ENCODE measurements around the gene CLBA1.

Gene CLBA1

DNA sequence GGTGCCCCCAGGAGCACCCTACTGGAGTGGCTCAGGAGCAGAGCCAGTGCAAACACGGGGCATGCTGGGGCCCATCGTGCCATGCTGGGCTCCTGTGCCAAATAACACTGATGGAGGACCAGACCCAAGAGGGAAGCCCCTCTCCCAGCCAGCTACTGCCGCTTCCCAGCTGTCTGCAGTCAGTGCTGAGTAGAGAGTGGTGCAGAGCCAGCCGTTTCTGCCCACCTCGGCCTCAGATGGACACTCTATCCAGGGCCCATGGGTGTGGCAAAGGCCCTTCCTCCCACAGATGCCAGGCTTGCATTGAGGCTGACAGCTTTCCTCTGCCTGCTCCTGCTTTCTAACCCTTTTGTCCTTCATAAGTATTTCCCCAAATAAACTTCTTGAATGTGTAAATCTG lies 13.2 kb downstream of the CLBA1 start:
- Histone ChIP-seq H3K4me1 (ENCODE audit: control insufficient read depth, insufficient read depth, low read length) (no peaks in the 10 kb centered on the region), H3K9me3 (ENCODE audit: control insufficient read depth, insufficient read depth, low read depth, low read length) (peaks cover 8% of the 10 kb centered on the region; the same call in 1 of the 2 replicates), H3K9ac (ENCODE audit: low read length) (no peak overlapping the region), H3K36me3 (ENCODE audit: control insufficient read depth, insufficient read depth, low read length) (peaks cover 2% of the 10 kb centered on the region; the same call in 1 of the 2 replicates), H3K4me3 (ENCODE audit: low read depth, low read length) (no peak overlapping the region), H3K27me3 (ENCODE audit: control insufficient read depth, insufficient read depth, low read length) (no peaks in the 10 kb centered on the region), H3K27ac (ENCODE audit: low read depth, low read length) (no peak overlapping the region)

GRCh38 chr14:104999361-104999760 lies 13.8 kb downstream of the CLBA1 start:
- Histone ChIP-seq H3K27me3 (ENCODE audit: control insufficient read depth, insufficient read depth, low read length) (no peaks in the 10 kb centered on the region), H3K4me3 (ENCODE audit: low read depth, low read length) (no peak overlapping the region), H3K9ac (ENCODE audit: low read length) (no peak overlapping the region), H3K9me3 (ENCODE audit: control insufficient read depth, insufficient read depth, low read depth, low read length) (peaks cover 8% of the 10 kb centered on the region; the same call in 1 of the 2 replicates), H3K36me3 (ENCODE audit: control insufficient read depth, insufficient read depth, low read length) (no peaks in the 10 kb centered on the region), H3K27ac (ENCODE audit: low read depth, low read length) (no peak overlapping the region), H3K4me1 (ENCODE audit: control insufficient read depth, insufficient read depth, low read length) (no peaks in the 10 kb centered on the region)

DNA sequence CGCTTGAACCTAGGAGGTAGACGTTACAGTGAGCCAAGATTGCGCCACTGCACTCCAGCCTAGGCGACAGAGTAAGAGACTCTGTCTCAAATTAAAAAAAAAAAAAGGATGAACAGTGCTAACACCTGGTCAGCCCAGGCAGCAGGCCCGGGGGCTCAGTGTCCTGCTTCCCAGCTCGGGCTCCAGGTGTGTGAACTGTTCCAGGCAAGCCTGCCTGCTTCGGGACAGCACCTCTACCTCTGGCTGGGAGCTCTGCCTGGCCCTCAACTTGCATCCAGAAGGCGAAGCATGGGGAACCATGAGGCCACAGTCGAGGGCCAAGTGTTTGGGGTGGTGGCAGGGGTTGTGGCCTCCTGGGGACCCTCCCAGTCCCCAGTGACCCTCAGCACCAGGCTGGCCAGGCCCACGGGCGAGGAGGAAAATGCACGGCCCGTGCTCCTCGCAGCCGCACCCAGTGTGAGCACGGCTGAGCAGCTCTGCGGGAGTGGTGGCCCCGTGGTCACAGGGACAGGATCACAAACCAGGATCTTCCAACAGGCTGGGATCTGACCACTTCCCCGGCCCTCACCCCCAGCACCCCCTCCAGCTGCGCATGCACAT lies 19.8 kb downstream of the CLBA1 start:
- H3K27ac ChIP-seq (ENCODE audit: low read depth, low read length), result no peak overlapping the region
- no peaks in the 10 kb centered on the region for H3K4me1 ChIP-seq (ENCODE audit: control insufficient read depth, insufficient read depth, low read length)
- no peak overlapping the region for H3K4me3 ChIP-seq (ENCODE audit: low read depth, low read length)
- peaks cover 42% of the 10 kb centered on the region for H3K36me3 ChIP-seq (ENCODE audit: control insufficient read depth, insufficient read depth, low read length)
- no peaks in the 10 kb centered on the region for H3K9me3 ChIP-seq (ENCODE audit: control insufficient read depth, insufficient read depth, low read depth, low read length)
- no peaks in the 10 kb centered on the region for H3K27me3 ChIP-seq (ENCODE audit: control insufficient read depth, insufficient read depth, low read length)
- H3K9ac ChIP-seq (ENCODE audit: low read length), result no peak overlapping the region

DNA sequence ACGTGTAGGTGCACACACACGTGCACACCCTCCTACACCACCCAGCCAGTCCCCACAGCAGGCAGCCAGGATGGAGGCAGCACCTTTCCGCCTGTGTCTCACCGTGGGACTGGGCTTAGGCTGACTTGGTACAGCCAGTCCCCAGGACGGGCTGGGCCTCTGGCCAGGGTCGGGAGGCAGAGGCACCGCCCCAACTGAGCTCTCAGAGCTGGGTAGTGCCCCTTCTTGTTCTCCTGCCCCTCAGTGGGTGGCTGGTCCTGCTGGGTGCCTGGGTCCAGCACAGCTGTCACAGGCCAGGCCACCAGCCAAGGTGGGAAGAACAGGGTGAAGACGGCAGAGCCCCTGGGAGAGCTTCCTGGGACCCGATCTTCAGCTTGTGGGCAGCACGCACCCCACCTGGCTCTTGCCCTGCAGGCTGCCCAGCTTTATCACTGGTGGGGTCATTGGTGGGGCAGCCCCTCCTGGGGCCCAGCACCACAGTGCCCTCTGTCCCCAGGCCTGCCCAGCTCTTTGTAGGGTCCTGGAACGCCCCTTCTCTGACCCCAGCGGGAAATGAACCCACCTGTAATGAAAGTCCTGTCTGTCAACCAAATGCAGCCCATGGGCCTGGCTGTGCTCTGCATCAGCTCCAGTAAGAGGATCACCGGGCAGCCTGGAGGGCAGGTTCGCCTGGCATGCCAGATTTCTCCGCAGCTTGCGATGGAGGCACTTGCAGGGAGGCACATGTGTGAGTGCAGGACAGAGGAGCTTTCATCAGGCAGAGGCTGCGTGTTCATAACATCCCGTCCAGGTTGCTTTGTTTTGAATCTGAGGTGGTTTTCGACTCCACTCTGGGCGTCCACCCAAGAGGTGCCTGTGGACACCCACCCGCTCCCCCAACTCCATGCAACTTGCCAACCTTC lies 20.6 kb downstream of the CLBA1 start:
- H3K27me3 ChIP-seq (ENCODE audit: control insufficient read depth, insufficient read depth, low read length), result no peaks in the 10 kb centered on the region
- H3K4me3 ChIP-seq (ENCODE audit: low read depth, low read length), result no peak overlapping the region
- peaks cover 49% of the 10 kb centered on the region for H3K36me3 ChIP-seq (ENCODE audit: control insufficient read depth, insufficient read depth, low read length)
- H3K9me3 ChIP-seq (ENCODE audit: control insufficient read depth, insufficient read depth, low read depth, low read length), result no peaks in the 10 kb centered on the region
- H3K9ac ChIP-seq (ENCODE audit: low read length), result no peak overlapping the region
- H3K4me1 ChIP-seq (ENCODE audit: control insufficient read depth, insufficient read depth, low read length), result no peaks in the 10 kb centered on the region
- H3K27ac ChIP-seq (ENCODE audit: low read depth, low read length), result no peak overlapping the region

DNA sequence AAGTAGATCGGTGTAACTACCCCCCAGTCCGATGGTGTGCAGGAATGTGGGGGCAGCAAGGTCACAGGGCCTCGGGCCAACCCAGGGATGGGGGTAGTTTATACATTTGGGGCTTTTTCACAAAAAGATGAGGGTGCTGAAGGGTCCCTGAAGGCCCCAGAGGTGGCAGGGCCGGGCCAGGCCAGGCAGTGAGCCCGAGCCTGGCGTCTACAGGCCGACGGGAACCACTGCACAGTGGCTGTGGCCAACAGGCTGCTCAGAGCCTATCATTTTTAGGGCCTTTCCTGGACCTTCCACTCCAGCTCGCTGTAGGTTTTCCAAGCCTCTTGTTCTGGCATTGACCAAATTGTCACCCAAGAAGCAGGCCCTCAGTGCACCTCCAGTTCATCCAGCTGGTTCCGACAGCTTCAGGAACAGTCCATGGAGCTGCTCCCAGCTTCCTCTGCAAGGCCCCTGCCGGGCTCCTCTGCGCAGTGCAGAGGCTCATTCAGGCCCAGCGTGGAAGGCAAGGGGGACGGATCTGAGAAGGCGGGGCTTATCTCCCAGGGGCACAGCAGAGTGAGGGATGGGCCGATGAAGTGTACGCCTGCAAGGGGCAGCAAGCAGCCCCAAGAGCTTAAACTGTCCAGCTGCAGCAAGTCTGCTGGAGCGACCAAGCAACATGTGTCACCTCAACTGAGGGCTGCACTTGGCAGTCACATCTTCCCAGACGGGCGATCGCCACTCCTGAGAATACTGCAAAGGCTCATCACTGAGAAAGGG lies 21.4 kb downstream of the CLBA1 start:
- Histone ChIP-seq H3K27ac (ENCODE audit: low read depth, low read length) (no peak overlapping the region), H3K36me3 (ENCODE audit: control insufficient read depth, insufficient read depth, low read length) (peaks cover 57% of the 10 kb centered on the region), H3K4me3 (ENCODE audit: low read depth, low read length) (no peak overlapping the region), H3K9ac (ENCODE audit: low read length) (no peak overlapping the region), H3K27me3 (ENCODE audit: control insufficient read depth, insufficient read depth, low read length) (no peaks in the 10 kb centered on the region), H3K4me1 (ENCODE audit: control insufficient read depth, insufficient read depth, low read length) (no peaks in the 10 kb centered on the region), H3K9me3 (ENCODE audit: control insufficient read depth, insufficient read depth, low read depth, low read length) (no peaks in the 10 kb centered on the region)

GRCh38 chr14:105007593-105008264 lies 22.1 kb downstream of the CLBA1 start:
- Histone ChIP-seq H3K9me3 (ENCODE audit: control insufficient read depth, insufficient read depth, low read depth, low read length) (no peaks in the 10 kb centered on the region), H3K27ac (ENCODE audit: low read depth, low read length) (no peak overlapping the region), H3K36me3 (ENCODE audit: control insufficient read depth, insufficient read depth, low read length) (peaks cover 63% of the 10 kb centered on the region), H3K9ac (ENCODE audit: low read length) (no peak overlapping the region), H3K27me3 (ENCODE audit: control insufficient read depth, insufficient read depth, low read length) (no peaks in the 10 kb centered on the region), H3K4me3 (ENCODE audit: low read depth, low read length) (no peak overlapping the region), H3K4me1 (ENCODE audit: control insufficient read depth, insufficient read depth, low read length) (no peaks in the 10 kb centered on the region)

DNA sequence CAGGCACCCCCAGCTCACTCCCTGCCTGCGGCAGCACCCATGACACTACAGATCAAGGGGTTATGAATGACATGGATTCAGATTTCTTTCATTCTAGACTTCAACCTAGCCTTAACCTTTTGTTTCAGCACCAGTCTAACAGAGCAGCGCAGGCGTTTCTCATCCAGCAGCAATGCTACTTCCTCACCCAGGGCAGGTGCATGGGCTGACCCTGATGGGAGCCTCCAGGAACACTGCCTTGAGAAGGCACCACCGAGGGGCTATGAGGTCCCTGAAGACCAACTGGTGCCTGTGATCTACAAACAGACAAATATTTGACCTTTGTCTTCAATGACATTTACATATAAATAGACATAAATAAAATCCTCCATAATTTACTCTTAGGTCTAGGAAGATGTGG lies 24.5 kb downstream of the CLBA1 start:
- Histone ChIP-seq H3K27ac (ENCODE audit: low read depth, low read length) (no peak overlapping the region), H3K4me1 (ENCODE audit: control insufficient read depth, insufficient read depth, low read length) (peaks cover 6% of the 10 kb centered on the region; the same call in 1 of the 2 replicates), H3K27me3 (ENCODE audit: control insufficient read depth, insufficient read depth, low read length) (no peaks in the 10 kb centered on the region), H3K9ac (ENCODE audit: low read length) (no peak overlapping the region), H3K36me3 (ENCODE audit: control insufficient read depth, insufficient read depth, low read length) (peaks cover 67% of the 10 kb centered on the region), H3K9me3 (ENCODE audit: control insufficient read depth, insufficient read depth, low read depth, low read length) (no peaks in the 10 kb centered on the region), H3K4me3 (ENCODE audit: low read depth, low read length) (no peak overlapping the region)

DNA sequence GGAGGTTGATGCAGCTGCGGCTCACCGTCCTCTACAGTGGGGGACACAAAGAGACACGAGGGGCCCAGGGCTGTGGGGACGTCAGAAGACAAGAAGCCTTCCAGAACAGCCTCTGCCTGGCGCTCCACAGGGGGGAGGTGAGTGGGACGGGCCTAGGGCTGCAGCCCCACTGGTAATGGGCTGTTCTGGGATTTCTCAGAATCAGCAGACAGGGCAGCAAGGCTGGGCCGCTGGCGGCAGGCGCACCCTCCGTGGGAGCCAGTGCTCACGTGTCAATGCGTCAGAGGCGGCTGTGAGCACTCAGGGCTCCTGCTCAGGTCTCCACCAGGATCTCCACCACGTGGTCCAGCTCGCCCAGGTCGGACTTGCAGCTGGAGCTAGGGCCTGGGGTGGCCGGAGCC lies 25.3 kb downstream of the CLBA1 start:
- no peak overlapping the region for H3K27ac ChIP-seq (ENCODE audit: low read depth, low read length)
- H3K9ac ChIP-seq (ENCODE audit: low read length), result no peak overlapping the region
- no peak overlapping the region for H3K4me3 ChIP-seq (ENCODE audit: low read depth, low read length)
- no peaks in the 10 kb centered on the region for H3K9me3 ChIP-seq (ENCODE audit: control insufficient read depth, insufficient read depth, low read depth, low read length)
- peaks cover 66% of the 10 kb centered on the region for H3K36me3 ChIP-seq (ENCODE audit: control insufficient read depth, insufficient read depth, low read length)
- H3K27me3 ChIP-seq (ENCODE audit: control insufficient read depth, insufficient read depth, low read length), result no peaks in the 10 kb centered on the region
- peaks cover 13% of the 10 kb centered on the region for H3K4me1 ChIP-seq (ENCODE audit: control insufficient read depth, insufficient read depth, low read length)

DNA sequence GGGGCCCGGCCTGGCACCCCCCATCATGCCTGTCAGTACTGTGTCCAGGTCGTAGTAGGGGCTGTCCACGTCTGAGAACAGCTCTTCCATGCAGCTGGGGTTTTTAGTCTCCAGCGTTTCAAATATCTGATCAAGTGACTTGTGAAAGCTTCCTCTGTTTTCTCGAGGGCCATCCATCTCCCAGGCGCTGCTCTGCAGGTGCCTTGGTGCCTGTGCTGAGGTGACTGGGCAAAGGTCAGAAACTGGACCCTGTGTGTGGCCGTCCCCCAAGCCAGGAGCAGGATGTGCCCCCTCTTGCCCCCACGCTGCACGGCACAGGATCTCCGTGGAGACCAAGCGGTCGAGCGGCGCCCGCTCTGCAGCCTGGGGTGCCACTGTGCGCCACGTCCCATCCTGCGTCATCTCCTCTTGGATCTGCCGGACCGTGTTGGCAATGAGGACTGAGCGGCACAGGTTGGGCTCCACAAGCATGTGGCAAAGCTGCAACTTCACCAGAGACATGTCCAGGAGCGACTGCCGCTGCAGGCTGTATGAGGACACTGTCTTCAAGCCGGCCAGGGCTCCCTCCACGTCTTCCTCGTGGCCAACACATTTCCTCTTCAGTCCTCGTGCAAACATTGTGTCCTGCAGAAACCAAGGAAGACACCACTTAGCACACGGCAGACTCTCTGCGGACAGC lies 25.9 kb downstream of the CLBA1 start:
- Histone ChIP-seq H3K27ac (ENCODE audit: low read depth, low read length) (no peak overlapping the region), H3K4me3 (ENCODE audit: low read depth, low read length) (no peak overlapping the region), H3K9ac (ENCODE audit: low read length) (no peak overlapping the region), H3K9me3 (ENCODE audit: control insufficient read depth, insufficient read depth, low read depth, low read length) (no peaks in the 10 kb centered on the region), H3K4me1 (ENCODE audit: control insufficient read depth, insufficient read depth, low read length) (peaks cover 18% of the 10 kb centered on the region), H3K27me3 (ENCODE audit: control insufficient read depth, insufficient read depth, low read length) (no peaks in the 10 kb centered on the region), H3K36me3 (ENCODE audit: control insufficient read depth, insufficient read depth, low read length) (peaks cover 63% of the 10 kb centered on the region)

DNA sequence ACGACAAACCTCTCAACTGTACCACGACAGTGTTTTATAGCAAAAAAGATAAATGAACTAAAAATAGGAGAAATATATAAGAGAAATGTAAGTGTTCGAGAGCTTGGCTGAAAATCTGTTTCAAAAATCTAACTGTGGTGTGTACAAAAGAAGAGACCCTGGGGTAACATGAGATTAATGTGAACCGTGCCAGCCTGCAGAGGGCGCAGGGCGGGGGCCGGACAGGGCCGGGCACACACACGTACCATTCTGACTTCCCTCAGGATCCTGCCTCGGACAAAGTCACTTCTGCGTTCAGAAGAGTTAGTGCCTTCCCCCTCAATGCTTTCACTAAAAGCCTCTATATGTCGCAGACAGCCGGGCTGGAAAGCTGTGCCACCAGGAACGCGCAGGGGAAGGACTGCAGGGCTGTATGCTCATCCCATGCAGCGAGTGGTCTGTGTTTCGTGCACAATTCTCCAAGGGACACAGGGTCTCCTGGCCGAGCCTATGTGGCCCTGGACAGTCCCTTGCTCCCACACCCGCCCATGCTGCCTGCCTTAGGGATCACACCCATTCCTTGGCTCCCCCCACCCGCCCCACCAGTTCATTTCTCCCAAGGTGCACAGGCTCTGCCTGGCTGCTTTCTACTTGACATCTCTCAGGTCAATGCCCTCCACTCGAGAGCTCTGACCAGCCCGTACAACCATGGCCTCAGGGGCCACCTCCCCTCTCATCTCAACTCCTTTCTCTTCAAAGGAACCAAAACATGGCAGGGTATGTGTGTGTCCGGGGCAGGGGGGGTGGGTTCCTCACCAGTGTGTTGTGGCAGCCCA lies 26.8 kb downstream of the CLBA1 start:
- H3K9me3 ChIP-seq (ENCODE audit: control insufficient read depth, insufficient read depth, low read depth, low read length), result no peaks in the 10 kb centered on the region
- no peak overlapping the region for H3K9ac ChIP-seq (ENCODE audit: low read length)
- no peak overlapping the region for H3K4me3 ChIP-seq (ENCODE audit: low read depth, low read length)
- H3K27me3 ChIP-seq (ENCODE audit: control insufficient read depth, insufficient read depth, low read length), result no peaks in the 10 kb centered on the region
- peaks cover 22% of the 10 kb centered on the region for H3K4me1 ChIP-seq (ENCODE audit: control insufficient read depth, insufficient read depth, low read length)
- H3K36me3 ChIP-seq (ENCODE audit: control insufficient read depth, insufficient read depth, low read length), result peaks cover 57% of the 10 kb centered on the region
- H3K27ac ChIP-seq (ENCODE audit: low read depth, low read length), result no peak overlapping the region
